ENCODE results near the gene ATXN7L1.

Gene ATXN7L1, protein sequence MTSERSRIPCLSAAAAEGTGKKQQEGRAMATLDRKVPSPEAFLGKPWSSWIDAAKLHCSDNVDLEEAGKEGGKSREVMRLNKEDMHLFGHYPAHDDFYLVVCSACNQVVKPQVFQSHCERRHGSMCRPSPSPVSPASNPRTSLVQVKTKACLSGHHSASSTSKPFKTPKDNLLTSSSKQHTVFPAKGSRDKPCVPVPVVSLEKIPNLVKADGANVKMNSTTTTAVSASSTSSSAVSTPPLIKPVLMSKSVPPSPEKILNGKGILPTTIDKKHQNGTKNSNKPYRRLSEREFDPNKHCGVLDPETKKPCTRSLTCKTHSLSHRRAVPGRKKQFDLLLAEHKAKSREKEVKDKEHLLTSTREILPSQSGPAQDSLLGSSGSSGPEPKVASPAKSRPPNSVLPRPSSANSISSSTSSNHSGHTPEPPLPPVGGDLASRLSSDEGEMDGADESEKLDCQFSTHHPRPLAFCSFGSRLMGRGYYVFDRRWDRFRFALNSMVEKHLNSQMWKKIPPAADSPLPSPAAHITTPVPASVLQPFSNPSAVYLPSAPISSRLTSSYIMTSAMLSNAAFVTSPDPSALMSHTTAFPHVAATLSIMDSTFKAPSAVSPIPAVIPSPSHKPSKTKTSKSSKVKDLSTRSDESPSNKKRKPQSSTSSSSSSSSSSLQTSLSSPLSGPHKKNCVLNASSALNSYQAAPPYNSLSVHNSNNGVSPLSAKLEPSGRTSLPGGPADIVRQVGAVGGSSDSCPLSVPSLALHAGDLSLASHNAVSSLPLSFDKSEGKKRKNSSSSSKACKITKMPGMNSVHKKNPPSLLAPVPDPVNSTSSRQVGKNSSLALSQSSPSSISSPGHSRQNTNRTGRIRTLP

DNA sequence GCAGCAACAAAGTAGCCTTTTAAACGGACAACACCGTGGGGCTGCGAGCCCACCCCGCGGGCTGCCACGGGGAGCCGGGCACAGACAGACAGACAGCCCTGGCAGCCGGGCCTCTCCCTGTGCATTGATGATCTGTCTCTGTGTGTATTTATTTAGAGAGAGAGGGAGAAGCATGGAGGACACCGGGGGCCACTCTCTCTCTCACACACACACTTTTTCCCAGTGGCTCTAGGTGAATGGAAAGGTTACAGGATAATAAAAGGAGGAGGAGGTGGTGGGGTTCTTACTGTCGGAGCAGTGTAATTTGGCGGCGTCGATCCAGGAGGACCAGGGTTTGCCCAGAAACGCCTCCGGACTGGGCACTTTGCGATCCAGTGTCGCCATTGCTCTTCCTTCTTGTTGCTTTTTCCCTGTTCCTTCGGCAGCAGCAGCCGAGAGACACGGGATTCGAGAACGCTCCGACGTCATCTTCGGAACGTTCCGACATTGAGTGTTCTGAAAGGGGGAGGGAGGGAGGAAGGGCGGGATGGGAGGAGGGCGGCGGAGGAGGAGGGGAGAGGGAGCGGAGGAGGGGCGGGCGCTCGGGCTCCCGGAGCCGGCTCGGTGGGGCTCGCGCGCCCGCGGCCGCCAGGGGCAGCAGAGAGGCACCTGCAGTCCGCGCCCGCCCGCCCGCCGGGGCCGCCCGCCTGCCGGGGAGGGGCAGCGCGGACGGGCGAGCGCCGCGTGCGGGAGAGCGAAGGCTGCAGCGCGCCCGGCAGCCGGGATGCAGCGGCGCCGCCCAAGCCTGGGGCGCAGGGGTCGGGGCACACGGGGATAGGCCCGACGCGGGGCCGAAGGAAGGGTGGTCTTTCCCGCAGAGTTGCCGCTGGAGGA lies at the start of gene ATXN7L1:
Gene ATXN7L1 (minus strand): TSS at position 509 of the 873 bp plus-strand sequence. CDS start 41 bp downstream, at position 468.
- DNase-seq (ENCODE audit: low spot score), result peak; percentile 97

- DNase-seq (ENCODE audit: low spot score), result no peak
Measured at GRCh38 chr7:105926131-105926530, 49.7 kb upstream of the ATXN7L1 start.

GRCh38 chr7:105924945-105925344 lies 48.5 kb upstream of the ATXN7L1 start:
- DNase-seq (ENCODE audit: low spot score), result no peak

DNA sequence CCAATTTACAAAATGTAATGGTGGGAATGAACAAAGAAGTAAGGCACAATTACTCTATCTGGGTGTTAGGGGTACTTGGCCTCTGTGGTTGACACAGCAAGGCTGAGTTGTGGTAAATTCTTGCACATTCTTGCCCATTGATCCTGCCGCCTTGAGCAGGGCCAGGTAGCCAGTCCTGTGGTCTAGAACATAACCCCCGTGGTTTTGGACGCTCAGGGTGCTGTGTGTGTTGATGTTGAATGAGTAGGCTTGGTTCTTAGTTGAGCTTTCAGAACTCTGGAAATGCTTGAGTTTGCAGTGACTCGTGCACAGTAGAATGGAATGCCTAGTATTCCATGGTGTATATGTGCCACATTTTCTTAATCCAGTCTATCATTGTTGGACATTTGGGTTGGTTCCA lies 44.4 kb upstream of the ATXN7L1 start:
- no peak for DNase-seq (ENCODE audit: low spot score)

- no peak for DNase-seq (ENCODE audit: low spot score)
Measured at GRCh38 chr7:105917659-105918058, 41.3 kb upstream of the ATXN7L1 start.

DNA sequence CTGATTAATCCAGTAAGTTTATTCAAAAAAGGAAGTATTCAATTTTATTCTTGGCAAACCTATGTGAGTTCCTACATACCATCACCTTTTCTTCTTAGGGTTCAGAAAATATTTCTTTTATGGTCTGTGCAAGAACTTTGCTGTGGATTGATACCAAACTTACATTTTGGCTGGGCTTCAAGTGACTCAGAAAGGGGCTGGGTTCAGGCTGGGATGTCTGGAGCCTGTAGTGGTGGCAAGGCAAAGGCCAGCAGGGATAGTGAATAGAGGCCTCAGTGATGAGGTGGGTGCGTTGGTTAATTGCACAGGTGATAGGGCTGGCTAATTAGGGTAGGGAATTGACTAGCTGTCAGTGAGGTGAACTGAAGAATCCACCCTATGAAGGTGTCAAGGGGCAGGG lies 40.2 kb upstream of the ATXN7L1 start:
- DNase-seq (ENCODE audit: low spot score), result no peak

DNA sequence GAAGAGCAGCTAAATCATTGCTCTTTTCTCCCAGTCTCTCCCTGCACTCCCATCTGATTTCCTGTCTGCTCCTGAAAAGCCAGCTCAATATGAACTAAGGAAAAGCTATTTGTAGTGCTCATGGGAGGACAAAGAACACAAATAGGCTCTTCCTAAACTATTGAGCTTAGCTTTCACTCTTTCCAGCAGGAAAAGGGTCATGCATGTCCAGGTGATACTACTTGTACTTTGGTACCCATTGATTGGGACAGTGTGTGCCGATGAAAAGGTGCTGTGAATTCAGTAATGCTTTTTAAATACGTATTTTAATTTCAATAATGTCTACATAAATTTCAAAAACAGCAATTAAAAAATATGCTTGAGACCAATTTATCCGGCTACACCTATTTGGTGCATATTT lies 37.5 kb upstream of the ATXN7L1 start:
- peak; percentile 20 for DNase-seq (ENCODE audit: low spot score)

DNA sequence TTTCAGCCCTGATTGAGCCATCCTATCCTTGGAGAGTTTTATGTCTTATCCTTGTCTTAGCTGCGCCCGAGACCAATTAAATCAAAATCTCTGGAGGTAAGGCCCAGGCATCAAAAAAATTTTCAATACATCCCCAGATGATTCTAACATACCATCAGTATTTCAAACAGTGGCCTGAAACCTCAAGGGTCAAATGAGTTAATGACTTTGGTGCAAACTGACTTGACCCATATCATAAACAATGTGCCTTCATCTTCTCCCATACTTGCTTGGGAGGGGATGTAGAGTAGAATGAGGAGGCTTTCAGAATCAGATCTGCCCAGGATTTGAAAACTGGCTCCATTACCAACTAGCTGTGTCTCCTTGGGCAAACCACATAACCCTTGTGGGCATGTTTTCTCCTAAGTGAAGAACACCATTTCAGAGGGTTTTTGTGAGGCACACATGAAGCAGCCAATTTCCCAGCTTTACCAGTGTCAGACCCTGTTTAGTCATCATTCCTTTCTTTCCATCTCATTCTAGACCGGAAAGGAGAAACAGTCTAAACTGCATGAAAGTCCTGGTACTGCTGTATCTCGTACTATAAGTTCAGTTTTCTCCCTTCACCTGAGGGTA lies 35.7 kb upstream of the ATXN7L1 start:
- DNase-seq (ENCODE audit: low spot score), result no peak

GRCh38 chr7:105910172-105910571 lies 33.8 kb upstream of the ATXN7L1 start:
- no peak for DNase-seq (ENCODE audit: low spot score)

DNA sequence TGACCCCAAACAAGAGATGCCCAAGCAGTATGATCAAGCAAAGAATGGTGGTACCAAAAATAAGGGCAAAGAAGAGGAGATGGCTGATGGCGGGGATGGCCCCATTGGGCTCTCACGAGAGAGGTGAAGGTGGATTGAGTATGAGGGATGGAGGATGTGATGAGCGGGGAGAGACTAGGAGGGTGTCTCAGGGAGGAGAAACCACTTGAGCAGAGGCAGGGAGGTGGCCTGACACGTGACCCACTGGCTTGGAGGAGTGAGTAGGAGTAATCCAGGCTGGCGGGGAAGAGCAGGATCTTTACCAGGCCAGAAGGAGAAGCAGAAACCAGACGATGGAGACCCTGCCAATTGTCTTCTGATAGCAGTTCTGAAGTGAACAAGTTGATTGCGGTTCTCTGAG lies 33.3 kb upstream of the ATXN7L1 start:
- no peak for DNase-seq (ENCODE audit: low spot score)

GRCh38 chr7:105907129-105907846 lies 30.9 kb upstream of the ATXN7L1 start:
- no peak for DNase-seq (ENCODE audit: low spot score)

DNA sequence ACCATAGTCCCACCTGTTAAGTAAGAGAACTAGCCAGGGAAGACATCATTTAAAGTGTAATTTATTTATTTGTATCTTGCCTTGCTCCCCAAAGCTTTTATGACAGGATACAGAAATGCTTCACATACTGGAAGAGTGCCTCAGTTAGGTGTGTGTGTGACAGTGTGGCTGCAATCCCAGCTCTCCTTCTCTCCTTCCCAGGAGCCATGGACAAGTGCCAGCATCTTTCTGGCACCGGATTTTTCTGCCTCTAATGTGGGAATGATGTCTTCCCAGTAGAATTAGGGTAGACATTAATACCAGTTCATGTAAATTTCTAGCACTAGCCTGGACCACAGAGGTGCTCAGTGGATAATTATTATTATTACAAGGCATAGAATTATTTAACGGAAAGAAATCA lies 30.3 kb upstream of the ATXN7L1 start:
- no peak for DNase-seq (ENCODE audit: low spot score)

DNA sequence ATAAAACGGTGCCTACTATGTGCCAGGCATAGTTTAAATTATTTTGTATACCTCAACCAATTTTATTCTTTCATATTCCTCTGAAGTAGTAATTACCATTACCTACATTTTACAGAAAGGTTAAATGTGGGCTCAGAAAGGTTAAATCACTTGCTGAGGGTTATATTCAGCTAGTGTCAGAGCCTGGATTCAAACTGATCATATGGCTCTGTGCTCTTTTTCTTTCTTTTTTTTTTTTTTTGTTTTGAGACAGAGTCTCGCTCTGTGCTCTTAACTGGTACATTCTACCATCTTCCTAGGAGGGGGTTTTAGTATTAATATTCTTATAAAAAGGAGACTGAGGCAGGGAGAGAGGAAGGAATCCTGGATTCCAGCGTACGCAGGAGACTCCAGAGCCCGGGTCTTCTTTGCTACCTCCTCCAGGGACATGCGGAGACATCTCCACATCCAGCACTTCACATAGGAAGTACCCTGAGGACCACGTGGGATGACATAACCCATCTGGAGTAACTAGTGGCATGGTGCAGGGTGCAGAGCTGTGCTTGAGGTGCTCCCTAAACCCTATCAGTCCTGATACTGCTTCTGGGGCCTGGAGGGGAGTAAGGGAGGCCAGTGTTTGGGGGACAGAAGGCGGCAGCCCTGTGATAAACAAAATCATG lies 29.6 kb upstream of the ATXN7L1 start:
- DNase-seq (ENCODE audit: low spot score), result no peak

DNA sequence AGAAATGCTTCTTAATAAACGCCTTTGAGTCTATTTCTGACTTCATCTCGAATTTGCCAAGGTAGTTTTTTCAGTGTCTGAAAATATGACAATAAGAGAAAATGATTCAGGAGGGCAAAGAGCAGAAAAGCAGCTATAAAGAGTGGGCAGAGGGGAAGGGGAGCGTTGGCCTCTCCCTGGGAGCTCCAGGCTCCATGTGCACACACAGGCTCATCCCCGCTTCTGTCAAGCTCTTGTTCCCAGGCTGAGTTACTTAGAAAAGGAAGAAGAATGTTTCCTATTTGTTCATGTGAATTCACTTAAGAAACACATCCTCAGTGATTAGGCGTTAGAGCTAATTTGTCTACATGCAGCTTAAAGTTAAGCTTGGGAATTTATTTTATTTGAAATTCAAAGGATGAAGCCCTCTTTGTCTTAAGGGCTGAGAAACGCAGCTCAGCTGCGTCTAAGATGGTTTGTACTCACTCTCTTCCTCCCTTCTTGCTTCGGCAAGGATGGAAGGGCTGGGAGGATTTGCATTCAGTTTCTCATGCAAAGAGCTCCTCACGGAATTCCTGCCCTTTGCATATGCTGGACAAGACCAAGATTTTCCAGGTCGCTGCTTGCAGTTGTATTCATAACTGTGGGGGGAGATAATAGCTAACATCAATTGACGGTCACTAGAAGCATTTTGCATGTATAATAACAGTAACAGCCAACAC lies 29.0 kb upstream of the ATXN7L1 start:
- no peak for DNase-seq (ENCODE audit: low spot score)

DNA sequence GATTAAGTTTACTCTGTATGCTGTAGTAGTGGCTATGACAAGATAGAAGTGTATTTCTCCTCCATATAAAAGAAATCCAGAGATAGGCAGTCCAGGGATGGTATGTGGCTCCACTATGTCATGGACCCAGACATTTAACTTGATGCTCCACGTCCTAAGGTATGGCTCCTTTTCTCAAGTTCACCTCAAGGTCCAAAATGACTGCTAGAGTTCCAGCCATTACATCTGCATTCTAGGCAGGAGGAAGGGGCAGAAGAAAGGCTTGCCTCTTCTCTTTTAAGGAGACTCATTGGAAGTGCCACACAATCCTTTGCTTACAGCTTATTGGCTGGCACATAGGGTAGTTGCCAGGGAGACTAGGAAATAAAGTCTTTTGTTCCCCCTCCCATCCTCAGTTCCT lies 27.7 kb upstream of the ATXN7L1 start:
- no peak for DNase-seq (ENCODE audit: low spot score)

GRCh38 chr7:105902325-105902911 lies 26.0 kb upstream of the ATXN7L1 start:
- DNase-seq (ENCODE audit: low spot score), result no peak

GRCh38 chr7:105897999-105898398 lies 21.6 kb upstream of the ATXN7L1 start:
- no peak for DNase-seq (ENCODE audit: low spot score)

DNA sequence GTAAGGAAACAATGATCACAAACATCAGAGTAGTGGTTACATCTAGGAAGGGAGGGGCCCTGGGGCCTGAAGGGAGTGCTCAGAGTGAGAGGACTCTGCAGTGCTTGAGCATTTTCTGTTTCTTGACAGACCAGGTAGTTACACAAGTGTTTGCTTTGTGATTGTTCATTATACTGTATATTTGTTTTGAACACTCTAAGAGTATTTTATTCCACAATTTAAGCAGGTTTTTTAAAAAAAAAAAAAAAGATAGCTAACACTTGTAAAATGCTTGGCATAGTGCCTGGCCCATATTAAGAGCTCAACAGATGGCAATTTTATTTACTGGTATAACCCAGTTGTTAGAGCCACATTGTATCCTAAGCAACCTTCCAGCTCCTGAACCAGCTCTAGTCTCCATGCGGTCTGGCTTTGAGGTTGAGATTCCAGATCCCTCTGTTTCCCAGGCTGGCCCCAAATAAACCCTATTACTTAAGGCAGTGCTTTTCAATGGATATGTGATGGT lies 20.1 kb upstream of the ATXN7L1 start:
- no peak for DNase-seq (ENCODE audit: low spot score)

DNA sequence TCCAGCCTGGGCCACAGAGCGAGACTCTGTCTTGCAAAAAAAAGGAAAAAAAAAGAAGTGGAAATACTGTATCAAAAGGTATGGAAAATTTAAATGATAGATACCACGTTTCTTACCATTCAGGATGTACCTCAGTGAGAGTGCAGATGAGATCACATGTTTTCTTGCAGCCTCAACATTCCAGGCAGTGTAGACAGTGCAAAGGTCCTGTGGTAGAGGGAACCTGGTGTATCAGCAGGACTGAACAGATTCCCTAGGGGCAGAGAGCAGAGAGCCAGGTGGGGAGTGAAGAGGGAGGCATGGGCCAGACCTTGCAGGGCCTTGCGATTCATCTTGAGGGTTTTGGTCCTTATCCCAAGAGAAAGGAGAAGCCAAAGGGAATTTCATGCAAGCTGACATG lies 17.7 kb upstream of the ATXN7L1 start:
- no peak for DNase-seq (ENCODE audit: low spot score)

Data from putamen (tissue), 1 donor.